ENCODE measurements around the gene HPCAL1.
"Not testable (repeated sequence)": the region's sequence is repeated elsewhere in the genome, so short reads cannot be mapped to it uniquely, and the experiment has no call there.

The HPCAL1 gene

GRCh38 chr2:10283106-10284062, 19.3 kb upstream of the HPCAL1 start:
- DNase-seq (ENCODE audit: low read depth in 2 of 3, low spot score in 2 of 3), result no peak

GRCh38 chr2:10284108-10284870, 18.4 kb upstream of the HPCAL1 start:
- no peak for DNase-seq (ENCODE audit: low read depth in 2 of 3, low spot score in 2 of 3)

- DNase-seq (ENCODE audit: low read depth in 2 of 3, low spot score in 2 of 3), result no peak
Observed at GRCh38 chr2:10285191-10285555, 17.5 kb upstream of the HPCAL1 start.

- DNase-seq (ENCODE audit: low read depth in 2 of 3, low spot score in 2 of 3), result no peak
Observed at GRCh38 chr2:10285556-10286198, 17.0 kb upstream of the HPCAL1 start.

- DNase-seq (ENCODE audit: low read depth in 2 of 3, low spot score in 2 of 3), result no peak
Observed at GRCh38 chr2:10286216-10287037, 16.3 kb upstream of the HPCAL1 start.

GRCh38 chr2:10287761-10288160, 14.9 kb upstream of the HPCAL1 start:
- DNase-seq (ENCODE audit: low read depth in 2 of 3, low spot score in 2 of 3), result no peak

- no peak for DNase-seq (ENCODE audit: low read depth in 2 of 3, low spot score in 2 of 3)
Observed at GRCh38 chr2:10288606-10289005, 14.1 kb upstream of the HPCAL1 start.

GRCh38 chr2:10289352-10289751, 13.4 kb upstream of the HPCAL1 start:
- no peak for DNase-seq (ENCODE audit: low read depth in 2 of 3, low spot score in 2 of 3)

- no peak for DNase-seq (ENCODE audit: low read depth in 2 of 3, low spot score in 2 of 3)
Observed at GRCh38 chr2:10289891-10290290, 12.8 kb upstream of the HPCAL1 start.

GRCh38 chr2:10291376-10291775, 11.3 kb upstream of the HPCAL1 start:
- DNase-seq (ENCODE audit: low read depth in 2 of 3, low spot score in 2 of 3), result not testable (repeated sequence)

GRCh38 chr2:10292033-10292432, 10.7 kb upstream of the HPCAL1 start:
- no peak for DNase-seq (ENCODE audit: low read depth in 2 of 3, low spot score in 2 of 3)

GRCh38 chr2:10293603-10294002, 9.1 kb upstream of the HPCAL1 start:
- no peak for DNase-seq (ENCODE audit: low read depth in 2 of 3, low spot score in 2 of 3)

GRCh38 chr2:10294077-10294476, 8.6 kb upstream of the HPCAL1 start:
- DNase-seq (ENCODE audit: low read depth in 2 of 3, low spot score in 2 of 3), result no peak

- DNase-seq (ENCODE audit: low read depth in 2 of 3, low spot score in 2 of 3), result not testable (repeated sequence)
Observed at GRCh38 chr2:10295649-10296048, 7.1 kb upstream of the HPCAL1 start.

GRCh38 chr2:10296142-10296541, 6.6 kb upstream of the HPCAL1 start:
- no peak for DNase-seq (ENCODE audit: low read depth in 2 of 3, low spot score in 2 of 3)

- no peak for DNase-seq (ENCODE audit: low read depth in 2 of 3, low spot score in 2 of 3)
Observed at GRCh38 chr2:10297191-10297830, 5.4 kb upstream of the HPCAL1 start.

- DNase-seq (ENCODE audit: low read depth in 2 of 3, low spot score in 2 of 3), result no peak
Observed at GRCh38 chr2:10297959-10298531, 4.7 kb upstream of the HPCAL1 start.

GRCh38 chr2:10298777-10299176, 3.9 kb upstream of the HPCAL1 start:
- not testable (repeated sequence) for DNase-seq (ENCODE audit: low read depth in 2 of 3, low spot score in 2 of 3)

- DNase-seq (ENCODE audit: low read depth in 2 of 3, low spot score in 2 of 3), result no peak
Observed at GRCh38 chr2:10300328-10300920, 2.3 kb upstream of the HPCAL1 start.

All from activated CD8-positive, alpha-beta memory T cell treated with anti-CD3 and anti-CD28 coated beads for 48 hours (primary cell).